HG02970 (cell line): Measurements from ENCODE around the gene NAA80.
"Not testable (repeated sequence)": the region's sequence is repeated elsewhere in the genome, so short reads cannot be mapped to it uniquely, and the experiment has no call there.

Experiments
- ATAC-seq: cut with Tn5 transposase; IDR thresholded peaks from one replicate; pipeline ENCODE4 v1.9.1; 2021; ENCODE audit warnings: mild to moderate bottlenecking, moderate library complexity, moderate number of reproducible peaks; ENCODE audit not compliant: unreplicated experiment, low FRiP score

Gene NAA80

DNA sequence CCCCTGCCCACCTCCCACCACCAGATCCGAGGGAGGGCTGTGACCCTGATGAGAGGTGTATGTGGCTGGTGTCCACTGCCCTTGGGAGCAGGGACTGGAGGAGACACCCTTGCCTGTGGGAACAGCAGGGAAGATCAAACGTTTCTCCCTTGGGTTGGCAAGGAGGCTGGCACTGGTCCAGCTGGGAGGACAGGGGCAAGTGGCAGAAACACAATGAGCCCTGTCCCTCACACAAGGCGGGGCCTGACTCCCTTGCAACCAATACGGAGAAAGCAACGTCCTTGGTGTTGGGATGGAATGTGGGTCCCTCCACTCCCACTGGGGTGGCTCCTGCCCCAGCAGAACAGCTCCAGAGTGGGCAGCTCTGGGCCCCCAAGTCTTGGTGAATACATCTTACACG, 18.1 kb upstream of the NAA80 start:
- no peak for ATAC-seq

GRCh38 chr3:50316657-50317242, 17.5 kb upstream of the NAA80 start:
- ATAC-seq: no peak

DNA sequence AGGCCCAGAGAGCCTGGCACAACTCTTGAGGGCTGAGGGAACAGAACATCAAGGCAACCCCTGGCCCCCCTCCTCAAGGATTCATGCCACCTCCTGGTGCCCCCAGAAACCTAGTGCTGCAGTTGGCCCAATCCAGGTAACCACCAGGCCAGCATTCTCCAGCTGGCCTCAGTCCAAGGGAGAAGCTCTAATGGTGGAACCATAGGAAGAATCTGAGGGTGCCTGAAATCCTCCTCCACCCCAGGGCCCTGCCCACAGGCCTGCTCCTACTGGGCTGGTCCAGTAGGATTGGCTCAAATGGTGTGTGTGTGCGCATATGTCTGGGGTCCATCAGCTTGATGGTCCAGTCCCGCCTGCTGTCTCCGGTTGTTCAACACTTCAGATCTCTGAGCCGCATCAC, 15.6 kb upstream of the NAA80 start:
- ATAC-seq: no peak

- no peak for ATAC-seq
Measured at GRCh38 chr3:50314342-50314741, 15.1 kb upstream of the NAA80 start.

DNA sequence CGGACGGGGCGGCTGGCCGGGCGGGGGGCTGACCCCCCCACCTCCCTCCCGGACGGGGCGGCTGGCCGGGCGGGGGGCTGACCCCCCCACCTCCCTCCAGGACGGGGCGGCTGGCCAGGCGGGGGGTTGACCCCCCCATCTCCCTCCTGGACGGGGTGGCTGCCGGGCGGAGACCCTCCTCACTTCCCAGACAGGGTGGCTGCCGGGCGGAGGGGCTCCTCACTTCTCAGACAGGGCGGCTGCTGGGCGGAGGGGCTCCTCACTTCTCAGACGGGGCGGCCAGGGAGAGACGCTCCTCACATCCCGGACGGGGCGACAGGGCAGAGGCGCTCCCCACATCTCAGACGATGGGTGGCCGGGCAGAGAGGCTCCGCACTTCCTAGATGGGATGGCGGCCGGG, 12.8 kb upstream of the NAA80 start:
- not testable (repeated sequence) for ATAC-seq

GRCh38 chr3:50304601-50305000, 5.4 kb upstream of the NAA80 start:
- ATAC-seq: no peak

DNA sequence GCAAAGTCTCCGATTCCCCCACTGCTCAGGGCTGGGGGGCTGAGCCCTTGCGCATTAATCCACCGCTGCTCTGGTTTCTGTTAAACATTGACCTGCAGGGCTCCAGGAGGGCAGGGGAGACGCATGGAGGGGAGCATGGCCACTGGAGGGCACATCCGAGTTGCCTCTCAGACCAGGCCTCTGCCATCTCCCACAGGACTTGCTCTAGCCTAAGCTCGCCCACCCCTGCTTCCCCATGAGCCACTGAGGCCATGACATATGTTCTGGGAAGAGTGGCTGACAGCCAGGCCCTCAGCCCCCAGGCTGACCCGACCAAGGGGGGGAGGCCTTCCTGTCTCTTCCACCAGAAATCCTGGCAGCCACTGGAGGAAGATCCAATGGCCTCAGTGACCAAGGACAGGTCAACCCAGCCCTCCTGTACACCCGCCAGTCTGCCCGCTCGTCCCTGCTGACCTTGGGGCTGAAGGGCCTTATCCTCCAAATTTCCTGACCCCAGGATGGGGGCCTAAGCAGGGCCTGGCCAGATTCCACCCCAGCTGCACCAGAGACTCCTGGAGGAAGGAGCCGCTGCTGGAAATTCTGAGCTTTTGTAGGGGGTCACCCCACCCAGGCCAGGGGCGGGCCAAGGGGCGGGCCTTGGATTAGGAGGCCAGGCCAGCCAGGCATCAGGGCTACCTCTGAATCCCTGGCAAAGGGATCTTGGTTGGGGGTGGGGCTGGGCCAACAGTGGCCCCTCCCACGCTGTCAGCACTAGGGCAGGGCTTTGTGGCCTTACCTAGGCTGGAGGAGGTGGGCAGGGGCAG, 4.0 kb upstream of the NAA80 start, which contains the start of gene HYAL1:
Gene HYAL1, minus strand, starts transcription at position 562 of the 803 bp plus-strand sequence. CDS start 618 bp downstream, outside the sequence.
- no peak for ATAC-seq

DNA sequence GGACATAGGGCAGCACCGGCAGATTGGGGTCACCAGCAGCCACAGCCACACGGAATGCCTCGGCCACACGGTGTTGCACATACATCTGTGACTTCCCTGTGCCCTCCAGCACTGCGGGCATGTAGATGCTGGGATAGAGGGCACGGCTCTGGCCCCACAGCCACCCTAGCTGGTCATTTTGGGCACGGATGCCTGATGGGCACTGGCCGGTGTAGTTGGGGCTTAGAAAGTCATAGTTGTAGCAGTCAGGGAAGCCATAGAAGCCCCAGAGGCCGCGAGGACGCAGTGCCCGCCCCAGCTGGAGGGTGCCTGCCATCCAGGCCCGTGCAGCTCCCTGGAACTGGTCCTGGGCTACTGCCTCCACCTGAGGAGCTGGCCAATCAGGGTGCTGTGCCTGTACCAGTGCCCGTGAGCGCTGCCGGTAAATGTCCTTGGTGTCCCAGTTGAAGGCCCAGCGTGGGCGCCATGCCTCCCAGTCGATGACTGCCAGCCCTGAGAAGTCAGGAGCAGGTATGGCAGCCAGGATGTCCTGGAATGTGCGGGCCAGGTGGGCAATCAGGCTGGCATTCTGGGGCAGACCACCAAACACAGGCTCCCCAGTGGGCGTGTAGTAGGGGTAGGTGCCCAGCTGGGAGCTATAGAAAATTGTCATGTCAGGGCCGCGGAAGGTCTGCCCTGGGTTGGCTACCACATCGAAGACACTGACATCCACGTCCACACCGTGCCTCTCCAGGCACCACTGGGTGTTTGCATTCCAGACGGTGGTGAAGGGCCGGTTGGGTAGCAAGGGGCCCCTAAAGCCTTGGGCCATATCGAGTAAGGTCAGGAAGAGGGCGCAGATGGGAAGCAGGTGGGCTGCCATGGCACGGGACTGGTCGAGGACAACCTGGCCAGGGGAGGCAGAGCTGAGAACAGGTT, 3.1 kb upstream of the NAA80 start:
- no peak for ATAC-seq

DNA sequence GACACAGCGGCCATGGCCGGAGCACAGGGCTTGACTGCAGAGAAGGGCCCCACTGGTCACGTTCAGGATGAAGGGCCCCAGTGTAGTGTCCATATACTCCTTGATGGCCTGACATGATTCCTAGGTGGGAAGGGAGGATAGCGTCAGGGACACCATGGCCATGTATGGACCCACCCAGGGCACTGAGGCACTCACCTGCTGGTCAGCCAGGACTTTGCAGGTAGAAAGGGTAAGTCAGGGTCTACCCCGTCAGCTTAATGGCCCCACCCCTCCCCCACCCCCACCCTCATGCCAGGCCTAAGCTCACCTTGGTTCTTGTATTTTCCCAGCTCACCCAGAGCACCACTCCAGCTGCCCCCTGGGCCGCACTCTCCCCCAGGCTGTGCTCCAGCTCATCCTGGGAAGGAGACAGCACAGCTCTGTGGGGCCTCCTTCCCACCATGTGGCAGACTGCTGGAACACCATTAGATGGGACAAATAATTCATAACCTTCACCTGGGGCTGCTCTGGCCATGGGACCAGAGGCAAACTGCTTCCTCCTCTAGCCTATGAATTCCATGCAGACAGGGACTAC, 1.6 kb upstream of the NAA80 start:
- ATAC-seq: no peak

- ATAC-seq: no peak
Measured at GRCh38 chr3:50299929-50300680, 900 bp upstream of the NAA80 start.

DNA sequence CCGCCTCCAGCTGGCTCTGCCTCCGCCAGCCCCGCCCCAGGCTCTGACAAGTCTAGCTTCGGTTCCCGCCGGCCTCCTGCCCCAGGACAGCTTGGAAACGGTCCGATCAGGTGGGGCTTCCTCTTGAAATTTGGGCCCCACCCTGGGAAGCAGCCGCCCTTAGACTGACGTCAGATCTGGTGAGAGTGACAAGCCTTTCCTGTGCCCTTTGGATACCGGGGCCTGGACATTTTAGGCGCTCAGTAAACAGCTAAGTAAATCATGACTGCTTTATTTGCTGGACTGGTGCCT, 378 bp upstream of the NAA80 start:
- ATAC-seq: no peak

GRCh38 chr3:50297896-50298725, 1.1 kb downstream of the NAA80 start:
- ATAC-seq: no peak

GRCh38 chr3:50297384-50297775, 1.8 kb downstream of the NAA80 start:
- no peak for ATAC-seq

DNA sequence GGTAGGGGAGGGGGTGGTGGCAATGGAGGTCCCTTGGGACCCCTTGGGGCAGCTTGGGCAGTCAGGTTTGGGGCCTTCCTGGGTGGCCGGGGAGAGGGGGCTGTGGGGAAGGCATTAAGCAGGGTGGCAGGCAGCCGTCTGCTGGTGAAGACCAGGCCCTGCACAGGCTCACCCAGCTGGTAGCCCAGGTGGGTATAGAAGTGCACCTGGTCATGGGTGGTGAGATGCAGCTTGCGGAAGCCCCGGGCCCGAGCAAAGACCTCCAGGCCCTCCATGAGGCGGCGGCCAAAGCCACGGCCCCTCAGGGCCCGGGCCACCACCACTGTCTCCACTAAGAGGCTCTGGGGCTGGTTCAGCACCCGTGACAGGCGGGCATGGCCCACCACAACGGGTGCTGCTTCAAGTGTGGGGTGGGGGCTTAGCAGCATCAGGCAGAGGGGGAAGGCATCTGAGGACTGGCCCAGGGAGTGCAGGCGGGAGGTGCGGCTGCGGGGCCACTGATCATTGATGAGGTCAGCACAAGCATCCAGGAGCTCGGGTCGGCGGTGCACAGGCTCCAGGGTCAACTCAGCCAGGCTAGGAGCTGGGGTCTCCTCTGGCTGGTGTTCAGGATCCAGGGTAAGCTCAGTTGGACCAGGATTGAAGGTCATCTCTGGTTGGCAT, 2.4 kb downstream of the NAA80 start:
- no peak for ATAC-seq

- ATAC-seq: no peak
Measured at GRCh38 chr3:50295553-50296431, 3.4 kb downstream of the NAA80 start.

DNA sequence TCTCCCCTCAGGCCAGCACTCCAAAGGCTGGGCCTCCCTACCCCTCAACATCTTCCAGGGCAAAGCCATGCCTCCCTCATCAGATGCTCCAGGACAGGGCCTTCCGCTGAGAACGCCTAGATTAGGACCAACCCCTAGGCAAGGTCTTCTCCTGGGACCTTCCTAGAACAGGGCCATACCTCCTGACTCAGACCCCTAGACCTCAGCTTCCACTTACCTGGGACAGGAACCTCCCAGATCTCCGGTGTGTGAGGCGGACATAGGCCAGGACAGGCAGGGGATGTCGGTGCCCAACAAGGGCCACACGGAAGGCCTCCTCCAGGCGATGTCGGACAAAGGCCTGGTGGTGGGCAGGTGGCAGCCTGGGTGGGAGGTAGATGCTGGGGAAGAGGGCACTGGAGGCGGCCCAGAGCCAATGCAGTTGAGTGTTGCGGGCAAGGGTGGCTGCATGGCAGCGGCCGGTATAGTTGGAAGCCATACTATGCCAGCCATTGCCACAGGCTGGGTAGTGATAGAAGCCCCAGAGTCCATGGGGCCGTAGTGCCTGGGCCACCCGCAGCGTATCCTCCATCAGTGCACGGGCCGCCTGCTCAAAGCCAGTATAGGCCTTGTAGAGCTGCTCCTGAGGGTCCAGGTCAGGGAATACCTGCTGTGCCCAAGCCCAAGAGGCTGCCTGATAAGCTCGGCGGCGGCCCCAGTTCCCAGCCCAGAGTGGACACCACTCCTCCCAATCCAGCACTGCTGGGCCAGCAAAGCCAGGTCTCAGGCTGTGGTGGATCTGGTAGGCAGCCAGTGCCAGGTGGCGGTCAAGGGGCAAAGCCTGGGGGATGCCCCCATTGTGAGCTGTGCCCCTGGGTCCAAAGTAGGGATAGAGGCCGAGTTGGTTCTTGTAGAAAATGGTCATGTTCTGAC, 4.5 kb downstream of the NAA80 start:
- no peak for ATAC-seq

DNA sequence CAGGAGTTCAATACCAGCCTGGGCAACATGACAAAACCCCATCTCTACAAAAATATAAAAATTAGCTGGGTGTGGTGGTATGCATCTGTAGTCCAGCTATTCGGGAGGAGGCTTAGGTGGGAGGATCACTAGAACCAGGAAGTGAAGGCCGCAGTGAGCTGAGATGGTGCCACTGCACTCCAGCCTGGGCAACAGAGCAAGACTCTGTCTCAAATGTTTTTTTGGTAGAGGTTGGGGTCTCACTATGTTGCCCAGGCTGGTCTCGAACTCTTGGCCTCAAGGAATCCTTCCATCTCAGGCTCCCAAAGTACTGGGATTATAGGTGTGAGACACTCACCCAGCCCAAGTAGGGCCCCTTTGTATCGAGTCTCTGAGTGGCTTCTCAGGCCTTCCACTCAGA, 5.1 kb downstream of the NAA80 start:
- no peak for ATAC-seq
